ENCODE data around the gene IVD. TPM values are rescaled to one million over a fixed set of nuclear protein-coding genes. Genes with fewer than 3 reads are reported as not detected.

The IVD gene
- total and polyA plus RNA-seq, 9 of the 15 experiments (the other 6 are each of a cell fraction or from before 2014, with no cell fraction given), result 0.15 to 4.5 (median 2.4) TPM

GRCh38 chr15:40439461-40439959, 33.9 kb downstream of the IVD start (continued):
- TF ChIP-seq, protein P1, sequence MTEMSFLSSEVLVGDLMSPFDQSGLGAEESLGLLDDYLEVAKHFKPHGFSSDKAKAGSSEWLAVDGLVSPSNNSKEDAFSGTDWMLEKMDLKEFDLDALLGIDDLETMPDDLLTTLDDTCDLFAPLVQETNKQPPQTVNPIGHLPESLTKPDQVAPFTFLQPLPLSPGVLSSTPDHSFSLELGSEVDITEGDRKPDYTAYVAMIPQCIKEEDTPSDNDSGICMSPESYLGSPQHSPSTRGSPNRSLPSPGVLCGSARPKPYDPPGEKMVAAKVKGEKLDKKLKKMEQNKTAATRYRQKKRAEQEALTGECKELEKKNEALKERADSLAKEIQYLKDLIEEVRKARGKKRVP (CRISPR knock-in tag; IDR thresholded peaks at IDR 0.05), result no peak
- TF ChIP-seq SOX6 (IDR thresholded peaks at IDR 0.05) (peak; percentile 69), HNRNPL (IDR thresholded peaks at IDR 0.05; ENCODE audit: low read depth, low read length) (no peak), E2F3 (CRISPR knock-in tag; IDR thresholded peaks at IDR 0.05) (no peak), MAFG (tag; conservative IDR thresholded peaks at IDR 0.05) (0 out of 2 replicates have a peak, but pooled peaks have one; percentile 14), ZSCAN29 (IDR thresholded peaks at IDR 0.05) (no peak), ZNF146 (CRISPR knock-in tag; IDR thresholded peaks at IDR 0.05; ENCODE audit: unreplicated experiment) (no peak), SUPT5H (IDR thresholded peaks at IDR 0.05) (0 out of 2 replicates have a peak, but pooled peaks have one; percentile 52), PHF8 (IDR thresholded peaks at IDR 0.05; ENCODE audit: borderline replicate concordance, low read length) (peak; percentile 29; the same call in 1 of the 2 replicates), ZKSCAN1 (IDR thresholded peaks at IDR 0.05; ENCODE audit: low read depth, low read length) (peak; percentile 99), CBFA2T2 (conservative IDR thresholded peaks at IDR 0.05) (no peak), RBFOX2 (IDR thresholded peaks at IDR 0.05; ENCODE audit: low read depth, low read length) (peak; percentile 63), GABPB2 (CRISPR knock-in tag; conservative IDR thresholded peaks at IDR 0.05) (no peak), POLR3G (IDR thresholded peaks at IDR 0.05; ENCODE audit: extremely low read depth, insufficient read length, insufficient replicate concordance) (no peak)
- TF ChIP-seq, protein P2, sequence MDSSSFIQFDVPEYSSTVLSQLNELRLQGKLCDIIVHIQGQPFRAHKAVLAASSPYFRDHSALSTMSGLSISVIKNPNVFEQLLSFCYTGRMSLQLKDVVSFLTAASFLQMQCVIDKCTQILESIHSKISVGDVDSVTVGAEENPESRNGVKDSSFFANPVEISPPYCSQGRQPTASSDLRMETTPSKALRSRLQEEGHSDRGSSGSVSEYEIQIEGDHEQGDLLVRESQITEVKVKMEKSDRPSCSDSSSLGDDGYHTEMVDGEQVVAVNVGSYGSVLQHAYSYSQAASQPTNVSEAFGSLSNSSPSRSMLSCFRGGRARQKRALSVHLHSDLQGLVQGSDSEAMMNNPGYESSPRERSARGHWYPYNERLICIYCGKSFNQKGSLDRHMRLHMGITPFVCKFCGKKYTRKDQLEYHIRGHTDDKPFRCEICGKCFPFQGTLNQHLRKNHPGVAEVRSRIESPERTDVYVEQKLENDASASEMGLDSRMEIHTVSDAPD (CRISPR knock-in tag; IDR thresholded peaks at IDR 0.05), result no peak
- TF ChIP-seq, protein P3, sequence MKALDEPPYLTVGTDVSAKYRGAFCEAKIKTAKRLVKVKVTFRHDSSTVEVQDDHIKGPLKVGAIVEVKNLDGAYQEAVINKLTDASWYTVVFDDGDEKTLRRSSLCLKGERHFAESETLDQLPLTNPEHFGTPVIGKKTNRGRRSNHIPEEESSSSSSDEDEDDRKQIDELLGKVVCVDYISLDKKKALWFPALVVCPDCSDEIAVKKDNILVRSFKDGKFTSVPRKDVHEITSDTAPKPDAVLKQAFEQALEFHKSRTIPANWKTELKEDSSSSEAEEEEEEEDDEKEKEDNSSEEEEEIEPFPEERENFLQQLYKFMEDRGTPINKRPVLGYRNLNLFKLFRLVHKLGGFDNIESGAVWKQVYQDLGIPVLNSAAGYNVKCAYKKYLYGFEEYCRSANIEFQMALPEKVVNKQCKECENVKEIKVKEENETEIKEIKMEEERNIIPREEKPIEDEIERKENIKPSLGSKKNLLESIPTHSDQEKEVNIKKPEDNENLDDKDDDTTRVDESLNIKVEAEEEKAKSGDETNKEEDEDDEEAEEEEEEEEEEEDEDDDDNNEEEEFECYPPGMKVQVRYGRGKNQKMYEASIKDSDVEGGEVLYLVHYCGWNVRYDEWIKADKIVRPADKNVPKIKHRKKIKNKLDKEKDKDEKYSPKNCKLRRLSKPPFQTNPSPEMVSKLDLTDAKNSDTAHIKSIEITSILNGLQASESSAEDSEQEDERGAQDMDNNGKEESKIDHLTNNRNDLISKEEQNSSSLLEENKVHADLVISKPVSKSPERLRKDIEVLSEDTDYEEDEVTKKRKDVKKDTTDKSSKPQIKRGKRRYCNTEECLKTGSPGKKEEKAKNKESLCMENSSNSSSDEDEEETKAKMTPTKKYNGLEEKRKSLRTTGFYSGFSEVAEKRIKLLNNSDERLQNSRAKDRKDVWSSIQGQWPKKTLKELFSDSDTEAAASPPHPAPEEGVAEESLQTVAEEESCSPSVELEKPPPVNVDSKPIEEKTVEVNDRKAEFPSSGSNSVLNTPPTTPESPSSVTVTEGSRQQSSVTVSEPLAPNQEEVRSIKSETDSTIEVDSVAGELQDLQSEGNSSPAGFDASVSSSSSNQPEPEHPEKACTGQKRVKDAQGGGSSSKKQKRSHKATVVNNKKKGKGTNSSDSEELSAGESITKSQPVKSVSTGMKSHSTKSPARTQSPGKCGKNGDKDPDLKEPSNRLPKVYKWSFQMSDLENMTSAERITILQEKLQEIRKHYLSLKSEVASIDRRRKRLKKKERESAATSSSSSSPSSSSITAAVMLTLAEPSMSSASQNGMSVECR (CRISPR knock-in tag; IDR thresholded peaks at IDR 0.05), result no peak
- TF ChIP-seq, protein P4, sequence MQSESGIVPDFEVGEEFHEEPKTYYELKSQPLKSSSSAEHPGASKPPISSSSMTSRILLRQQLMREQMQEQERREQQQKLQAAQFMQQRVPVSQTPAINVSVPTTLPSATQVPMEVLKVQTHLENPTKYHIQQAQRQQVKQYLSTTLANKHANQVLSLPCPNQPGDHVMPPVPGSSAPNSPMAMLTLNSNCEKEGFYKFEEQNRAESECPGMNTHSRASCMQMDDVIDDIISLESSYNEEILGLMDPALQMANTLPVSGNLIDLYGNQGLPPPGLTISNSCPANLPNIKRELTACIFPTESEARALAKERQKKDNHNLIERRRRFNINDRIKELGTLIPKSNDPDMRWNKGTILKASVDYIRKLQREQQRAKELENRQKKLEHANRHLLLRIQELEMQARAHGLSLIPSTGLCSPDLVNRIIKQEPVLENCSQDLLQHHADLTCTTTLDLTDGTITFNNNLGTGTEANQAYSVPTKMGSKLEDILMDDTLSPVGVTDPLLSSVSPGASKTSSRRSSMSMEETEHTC (IDR thresholded peaks at IDR 0.05), result no peak
- TF ChIP-seq, protein P5, sequence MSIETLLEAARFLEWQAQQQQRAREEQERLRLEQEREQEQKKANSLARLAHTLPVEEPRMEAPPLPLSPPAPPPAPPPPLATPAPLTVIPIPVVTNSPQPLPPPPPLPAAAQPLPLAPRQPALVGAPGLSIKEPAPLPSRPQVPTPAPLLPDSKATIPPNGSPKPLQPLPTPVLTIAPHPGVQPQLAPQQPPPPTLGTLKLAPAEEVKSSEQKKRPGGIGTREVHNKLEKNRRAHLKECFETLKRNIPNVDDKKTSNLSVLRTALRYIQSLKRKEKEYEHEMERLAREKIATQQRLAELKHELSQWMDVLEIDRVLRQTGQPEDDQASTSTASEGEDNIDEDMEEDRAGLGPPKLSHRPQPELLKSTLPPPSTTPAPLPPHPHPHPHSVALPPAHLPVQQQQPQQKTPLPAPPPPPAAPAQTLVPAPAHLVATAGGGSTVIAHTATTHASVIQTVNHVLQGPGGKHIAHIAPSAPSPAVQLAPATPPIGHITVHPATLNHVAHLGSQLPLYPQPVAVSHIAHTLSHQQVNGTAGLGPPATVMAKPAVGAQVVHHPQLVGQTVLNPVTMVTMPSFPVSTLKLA (conservative IDR thresholded peaks at IDR 0.05), result 0 out of 4 replicates have a peak, but pooled peaks of 1 of the 2 experiments have one; percentile 12
- TF ChIP-seq, protein P6, sequence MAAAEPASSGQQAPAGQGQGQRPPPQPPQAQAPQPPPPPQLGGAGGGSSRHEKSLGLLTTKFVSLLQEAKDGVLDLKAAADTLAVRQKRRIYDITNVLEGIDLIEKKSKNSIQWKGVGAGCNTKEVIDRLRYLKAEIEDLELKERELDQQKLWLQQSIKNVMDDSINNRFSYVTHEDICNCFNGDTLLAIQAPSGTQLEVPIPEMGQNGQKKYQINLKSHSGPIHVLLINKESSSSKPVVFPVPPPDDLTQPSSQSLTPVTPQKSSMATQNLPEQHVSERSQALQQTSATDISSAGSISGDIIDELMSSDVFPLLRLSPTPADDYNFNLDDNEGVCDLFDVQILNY (CRISPR knock-in tag; IDR thresholded peaks at IDR 0.05), result no peak
